GM21576 (cell line): Measurements from ENCODE around the gene MBD6.
"Not testable (repeated sequence)": the region's sequence is repeated elsewhere in the genome, so short reads cannot be mapped to it uniquely, and the experiment has no call there.

Experiments
- ATAC-seq: cut with Tn5 transposase; IDR thresholded peaks from one replicate; pipeline ENCODE4 v1.9.1; 2021; ENCODE audit warnings: mild to moderate bottlenecking, moderate library complexity; ENCODE audit not compliant: unreplicated experiment

The MBD6 gene

GRCh38 chr12:57487597-57488401 lies 34.8 kb upstream of the MBD6 start, which contains the start of gene MARS1:
TSS of gene MARS1 (plus strand) at chr12:57488068. CDS start at chr12:57488091, 23 bp downstream.
- peak; percentile 96 for ATAC-seq

GRCh38 chr12:57488402-57489156 lies 34.0 kb upstream of the MBD6 start:
- no peak for ATAC-seq

GRCh38 chr12:57489157-57489641 lies 33.4 kb upstream of the MBD6 start:
- no peak for ATAC-seq

GRCh38 chr12:57490126-57490525 lies 32.5 kb upstream of the MBD6 start:
- ATAC-seq = no peak

GRCh38 chr12:57491393-57492280 lies 31.0 kb upstream of the MBD6 start:
- no peak for ATAC-seq

- ATAC-seq = not testable (repeated sequence)
Measured at GRCh38 chr12:57495051-57495701, 27.4 kb upstream of the MBD6 start.

GRCh38 chr12:57496822-57497221 lies 25.8 kb upstream of the MBD6 start:
- no peak for ATAC-seq

GRCh38 chr12:57497223-57498131 lies 25.1 kb upstream of the MBD6 start:
- no peak for ATAC-seq

GRCh38 chr12:57498132-57498502 lies 24.5 kb upstream of the MBD6 start:
- no peak for ATAC-seq

GRCh38 chr12:57498571-57498970 lies 24.1 kb upstream of the MBD6 start:
- ATAC-seq = no peak

- no peak for ATAC-seq
Measured at GRCh38 chr12:57500213-57500612, 22.4 kb upstream of the MBD6 start.

- ATAC-seq = not testable (repeated sequence)
Measured at GRCh38 chr12:57502311-57502969, 20.2 kb upstream of the MBD6 start.

- ATAC-seq = not testable (repeated sequence)
Measured at GRCh38 chr12:57506541-57506940, 16.1 kb upstream of the MBD6 start.

- ATAC-seq = not testable (repeated sequence)
Measured at GRCh38 chr12:57507796-57508195, 14.8 kb upstream of the MBD6 start.

GRCh38 chr12:57511161-57511560 lies 11.5 kb upstream of the MBD6 start:
- no peak for ATAC-seq

- no peak for ATAC-seq
Measured at GRCh38 chr12:57511588-57512325, 10.9 kb upstream of the MBD6 start.

- no peak for ATAC-seq
Measured at GRCh38 chr12:57512665-57513064, 10.0 kb upstream of the MBD6 start.

GRCh38 chr12:57513266-57513665 lies 9.4 kb upstream of the MBD6 start:
- no peak for ATAC-seq
